IPS-11a (cell line): ENCODE measurements around the gene YAP1.
"Not testable (repeated sequence)": the region's sequence is repeated elsewhere in the genome, so short reads cannot be mapped to it uniquely, and the experiment has no call there.

Experiments used
- H3K4me3 ChIP-seq: one replicate; pipeline ENCODE4 v1.5.1; 2013; ENCODE audit warnings: low read depth, low read length, control low read depth

YAP1 gene

DNA sequence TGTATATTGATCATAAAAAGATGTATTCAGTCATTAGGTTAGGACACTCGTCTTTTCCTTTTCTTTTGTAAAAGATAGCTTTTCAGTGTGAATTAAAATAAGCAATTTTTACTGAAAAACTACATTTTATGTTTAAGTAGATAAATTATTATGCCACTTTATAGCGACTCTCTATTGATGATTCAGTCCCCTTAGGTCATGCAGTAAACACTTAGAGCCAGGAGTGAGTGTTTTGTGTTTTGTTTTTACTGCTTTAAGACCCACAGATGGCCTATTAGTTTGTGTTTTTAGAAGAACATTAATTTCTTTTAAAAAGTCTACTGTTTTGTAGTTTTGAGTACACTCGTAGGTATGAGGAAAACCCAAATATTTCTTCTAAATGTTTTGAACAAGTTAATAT, 86.6 kb downstream of the YAP1 start:
- H3K4me3 ChIP-seq, result no peak overlapping the region

DNA sequence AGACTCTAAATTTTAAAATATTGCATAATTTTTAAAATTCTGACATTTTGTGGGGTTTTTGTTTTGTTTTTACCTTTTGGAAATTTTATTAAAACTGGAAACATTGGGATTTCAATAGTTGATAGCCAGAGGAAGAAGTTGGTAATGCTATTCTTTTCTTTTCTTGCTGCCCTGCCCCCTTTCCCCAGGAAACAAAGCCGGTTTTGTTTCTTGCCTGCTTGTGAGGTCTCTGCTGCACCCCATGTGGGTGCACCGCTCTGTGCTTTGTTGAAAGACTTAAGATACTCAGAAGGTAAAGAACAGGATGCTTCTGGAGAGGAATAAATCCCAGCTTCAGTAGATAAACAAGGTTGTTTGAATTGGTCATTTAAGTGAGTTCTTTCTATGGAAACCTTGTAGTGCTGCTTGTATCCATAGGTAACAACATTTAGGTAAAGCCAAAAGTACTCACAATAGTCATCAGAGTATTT, 87.5 kb downstream of the YAP1 start:
- no peak overlapping the region for H3K4me3 ChIP-seq

DNA sequence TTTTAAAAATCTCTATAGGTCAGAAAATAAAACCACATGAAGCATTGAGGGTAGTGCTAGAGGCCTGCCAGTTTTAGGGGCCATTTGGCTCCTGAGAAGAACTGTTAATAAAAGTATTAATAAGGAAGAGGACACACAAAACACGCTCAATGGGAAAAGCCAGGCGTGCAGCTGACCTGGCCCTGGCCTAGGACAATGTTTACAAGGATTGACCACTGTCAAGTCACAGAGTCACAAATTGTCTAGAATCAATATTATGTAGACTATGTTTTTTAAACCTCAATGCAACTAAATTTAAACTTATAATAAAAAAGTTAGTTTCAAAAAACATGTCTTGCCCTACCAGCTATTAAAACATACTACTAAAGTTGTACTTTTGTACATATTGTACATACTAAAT, 89.4 kb downstream of the YAP1 start:
- H3K4me3 ChIP-seq, result no peak overlapping the region

DNA sequence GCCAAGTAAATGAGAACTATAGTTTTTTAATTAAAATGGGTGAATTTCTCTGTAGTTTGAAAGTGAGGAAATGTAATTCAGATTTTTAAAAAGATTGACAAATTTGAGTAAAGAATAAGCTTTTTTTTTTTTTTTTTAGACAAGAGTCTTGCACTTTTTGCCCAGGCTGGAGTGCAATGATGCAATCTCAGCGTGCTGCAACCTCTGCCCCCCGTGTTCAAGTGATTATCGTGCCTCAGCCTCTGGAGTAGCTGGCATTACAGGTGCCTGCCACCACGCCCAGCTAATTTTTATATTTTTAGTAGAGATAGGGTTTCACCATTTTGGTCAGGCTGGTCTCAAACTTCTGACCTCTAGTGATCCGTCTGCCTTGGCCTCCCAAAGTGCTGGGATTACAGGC, 90.1 kb downstream of the YAP1 start:
- not testable (repeated sequence) for H3K4me3 ChIP-seq

DNA sequence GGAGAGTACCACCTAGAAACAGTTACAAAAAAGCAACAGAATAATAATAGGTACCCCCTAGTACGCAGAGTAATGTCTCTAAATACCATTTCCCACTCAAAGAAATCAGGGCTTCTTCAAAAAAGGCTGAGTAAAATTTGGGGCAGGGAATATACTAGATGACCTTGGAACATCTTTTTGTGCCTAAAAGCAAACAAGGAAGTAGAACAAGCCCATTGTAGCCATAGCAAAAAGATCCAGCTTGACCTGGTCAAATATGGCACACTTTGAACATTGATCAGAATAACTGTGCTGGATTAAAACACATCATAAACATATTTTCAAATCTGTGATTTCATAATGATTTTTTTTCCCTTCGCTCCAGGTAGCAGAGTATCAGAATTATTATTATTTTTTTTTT, 91.5 kb downstream of the YAP1 start:
- H3K4me3 ChIP-seq, result no peak overlapping the region

DNA sequence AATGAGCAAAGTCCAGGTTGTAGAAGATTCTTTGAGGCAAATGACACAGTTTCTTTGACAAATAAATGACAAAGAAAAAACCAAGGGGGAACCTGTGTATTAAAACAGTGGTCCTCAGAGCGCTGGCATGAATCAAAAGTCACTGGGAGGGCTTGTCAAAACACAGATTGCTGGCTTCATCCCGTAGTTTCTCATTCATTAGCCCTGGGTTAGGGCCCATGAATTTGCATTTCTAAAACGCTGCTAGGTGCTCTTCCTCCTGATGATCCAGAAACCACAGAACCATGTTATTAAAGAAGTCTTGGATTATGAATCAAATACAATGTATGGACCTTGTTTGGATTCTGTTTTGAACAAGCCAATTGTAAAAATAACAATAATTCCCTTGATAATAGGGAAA, 92.7 kb downstream of the YAP1 start:
- no peak overlapping the region for H3K4me3 ChIP-seq

DNA sequence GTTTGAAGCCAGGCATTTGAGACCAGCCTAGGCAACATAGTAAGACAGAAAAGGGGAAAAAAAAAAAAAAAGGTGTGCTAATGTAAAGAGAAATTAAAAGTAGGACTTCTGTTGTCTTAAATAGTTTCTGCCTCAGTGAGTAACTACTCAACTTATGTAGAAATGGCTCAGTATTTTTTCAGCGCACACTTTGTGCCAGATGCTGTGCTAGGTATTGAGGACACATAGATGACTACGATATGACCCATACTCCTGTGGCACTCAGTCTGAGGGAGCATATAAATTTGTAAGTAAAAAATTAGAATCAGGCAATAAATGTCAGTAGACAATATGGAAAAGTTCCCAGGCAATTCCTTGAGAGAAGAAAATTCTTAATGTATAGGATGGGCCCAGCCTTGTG, 93.9 kb downstream of the YAP1 start:
- H3K4me3 ChIP-seq, result no peak overlapping the region

DNA sequence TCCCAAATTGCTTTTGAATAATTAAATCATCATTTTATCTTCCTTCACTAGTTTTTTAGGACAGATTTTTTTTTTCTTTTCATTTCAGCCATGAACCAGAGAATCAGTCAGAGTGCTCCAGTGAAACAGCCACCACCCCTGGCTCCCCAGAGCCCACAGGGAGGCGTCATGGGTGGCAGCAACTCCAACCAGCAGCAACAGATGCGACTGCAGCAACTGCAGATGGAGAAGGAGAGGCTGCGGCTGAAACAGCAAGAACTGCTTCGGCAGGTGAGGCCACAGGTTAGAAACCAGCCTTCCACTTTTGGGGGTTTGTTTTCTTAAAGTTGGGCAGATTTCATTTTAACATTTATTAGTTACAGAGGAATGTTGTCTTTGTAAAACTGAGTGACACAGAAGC, 95.6 kb downstream of the YAP1 start:
- no peak overlapping the region for H3K4me3 ChIP-seq

DNA sequence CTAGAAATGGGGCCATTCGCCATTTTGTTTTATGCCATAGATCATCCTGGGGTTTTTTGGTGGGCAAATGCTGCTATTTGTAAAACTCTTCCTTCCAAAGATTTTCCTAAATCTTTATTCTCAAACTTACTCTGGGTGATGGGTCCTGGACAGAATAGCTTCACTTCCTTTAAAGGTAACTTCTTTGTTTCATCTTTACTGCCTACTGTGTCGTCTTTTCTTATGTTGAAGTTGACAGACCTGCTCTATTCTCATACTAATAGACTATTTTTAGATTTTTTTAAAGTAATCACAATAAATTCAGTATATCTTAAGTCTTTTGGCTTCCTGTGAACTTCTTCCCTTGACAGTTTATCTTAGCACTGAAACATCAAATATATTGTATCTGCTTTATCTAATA, 98.6 kb downstream of the YAP1 start:
- no peak overlapping the region for H3K4me3 ChIP-seq

DNA sequence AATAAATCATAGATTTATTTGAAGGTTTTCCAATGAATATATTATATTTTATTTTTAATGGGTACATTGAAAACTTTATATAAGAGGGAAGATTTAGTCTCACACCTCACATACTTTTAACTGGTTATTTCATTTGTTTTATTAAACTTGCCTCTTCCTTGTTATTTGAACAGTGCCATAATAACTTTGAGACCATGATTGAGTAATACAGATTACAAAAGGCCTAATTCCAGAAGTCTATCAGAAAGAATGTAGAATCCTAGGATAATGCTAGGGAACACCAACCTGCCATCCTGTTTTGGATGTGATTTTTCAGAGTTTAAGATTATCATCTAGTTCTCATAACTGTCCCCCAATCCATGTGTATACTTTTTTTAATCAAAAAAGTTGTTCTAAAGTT, 104.4 kb downstream of the YAP1 start:
- no peak overlapping the region for H3K4me3 ChIP-seq

DNA sequence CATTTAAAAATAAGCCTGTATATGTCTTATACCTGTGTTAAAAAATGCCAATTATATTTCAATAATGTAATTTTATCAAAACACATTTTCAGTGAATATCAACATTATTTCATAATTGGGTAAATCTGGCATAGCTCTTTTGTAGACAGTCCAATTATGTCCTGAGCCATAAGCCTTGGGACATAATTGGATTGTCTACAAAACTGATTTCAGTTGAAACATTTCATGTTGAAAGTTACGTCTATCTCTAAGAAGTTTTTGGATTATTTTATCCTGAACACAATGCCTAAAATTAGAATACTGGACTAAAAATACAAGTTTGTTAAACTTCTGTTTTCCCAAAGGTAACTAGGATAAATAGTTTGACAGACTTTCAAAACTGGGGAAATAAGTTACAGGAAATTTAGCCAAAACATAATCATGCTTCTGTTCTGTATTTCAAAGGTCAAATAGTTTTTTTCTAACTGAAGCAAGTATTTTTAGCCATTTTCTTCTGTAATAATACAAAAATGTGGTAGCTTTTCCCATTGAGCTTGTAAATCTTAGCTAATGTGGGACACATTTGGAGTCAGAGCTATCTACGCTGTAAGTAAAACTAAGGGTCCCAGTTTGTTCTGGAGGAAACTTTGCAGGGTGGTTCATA, 106.3 kb downstream of the YAP1 start:
- H3K4me3 ChIP-seq, result no peak overlapping the region

DNA sequence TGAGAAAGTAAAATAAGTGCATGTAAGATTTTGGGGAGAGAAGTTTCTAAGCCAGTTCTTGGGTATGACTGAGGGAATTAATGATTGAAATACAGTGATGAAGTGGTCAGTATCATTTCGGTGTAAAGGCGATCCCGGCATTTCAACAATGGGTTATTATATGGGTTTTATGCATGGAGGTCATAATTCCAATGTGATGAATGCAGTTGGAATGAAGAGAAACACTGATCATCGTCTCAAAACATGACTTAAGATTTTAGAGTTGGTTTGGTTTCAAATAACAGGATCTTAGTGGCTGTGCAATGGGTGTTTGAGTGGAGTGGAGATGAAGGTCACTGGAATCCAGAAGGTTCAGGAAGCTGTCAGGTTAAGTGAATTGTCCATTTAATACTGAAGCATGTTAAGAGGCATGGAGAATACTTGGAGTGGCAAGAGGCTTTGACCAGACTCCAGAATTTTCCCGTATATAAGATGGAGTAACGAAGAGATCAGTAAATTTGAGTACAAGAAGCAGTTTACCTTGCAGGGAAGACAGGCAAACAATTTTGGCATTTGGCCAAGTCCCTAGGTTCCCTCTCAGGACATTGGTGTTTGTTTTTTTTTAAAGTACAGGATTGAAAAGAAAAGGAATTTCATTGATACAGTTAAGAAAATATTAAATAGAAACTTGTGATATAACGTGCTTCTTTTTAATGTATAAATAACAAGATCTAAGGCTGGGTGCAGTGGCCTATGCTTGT, 110.7 kb downstream of the YAP1 start:
- no peak overlapping the region for H3K4me3 ChIP-seq

DNA sequence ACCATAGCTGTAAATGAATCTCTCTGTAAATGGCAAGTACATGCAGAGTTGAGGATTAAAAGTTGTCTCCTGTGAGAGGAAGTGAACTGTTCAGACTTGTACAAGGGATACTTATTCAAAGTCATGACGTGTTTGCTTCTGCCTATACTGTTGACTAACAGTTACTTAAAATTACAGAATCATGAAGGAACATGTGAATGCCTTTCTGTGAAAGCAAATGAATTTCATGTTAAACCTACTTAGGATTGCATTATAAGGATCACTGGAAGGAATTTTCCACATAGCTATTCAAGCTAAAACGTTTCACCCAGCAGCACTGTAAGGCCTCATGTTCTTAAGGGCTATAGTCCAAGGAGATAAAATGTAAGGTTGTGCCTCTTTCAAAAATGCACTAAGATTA, 113.6 kb downstream of the YAP1 start:
- no peak overlapping the region for H3K4me3 ChIP-seq

DNA sequence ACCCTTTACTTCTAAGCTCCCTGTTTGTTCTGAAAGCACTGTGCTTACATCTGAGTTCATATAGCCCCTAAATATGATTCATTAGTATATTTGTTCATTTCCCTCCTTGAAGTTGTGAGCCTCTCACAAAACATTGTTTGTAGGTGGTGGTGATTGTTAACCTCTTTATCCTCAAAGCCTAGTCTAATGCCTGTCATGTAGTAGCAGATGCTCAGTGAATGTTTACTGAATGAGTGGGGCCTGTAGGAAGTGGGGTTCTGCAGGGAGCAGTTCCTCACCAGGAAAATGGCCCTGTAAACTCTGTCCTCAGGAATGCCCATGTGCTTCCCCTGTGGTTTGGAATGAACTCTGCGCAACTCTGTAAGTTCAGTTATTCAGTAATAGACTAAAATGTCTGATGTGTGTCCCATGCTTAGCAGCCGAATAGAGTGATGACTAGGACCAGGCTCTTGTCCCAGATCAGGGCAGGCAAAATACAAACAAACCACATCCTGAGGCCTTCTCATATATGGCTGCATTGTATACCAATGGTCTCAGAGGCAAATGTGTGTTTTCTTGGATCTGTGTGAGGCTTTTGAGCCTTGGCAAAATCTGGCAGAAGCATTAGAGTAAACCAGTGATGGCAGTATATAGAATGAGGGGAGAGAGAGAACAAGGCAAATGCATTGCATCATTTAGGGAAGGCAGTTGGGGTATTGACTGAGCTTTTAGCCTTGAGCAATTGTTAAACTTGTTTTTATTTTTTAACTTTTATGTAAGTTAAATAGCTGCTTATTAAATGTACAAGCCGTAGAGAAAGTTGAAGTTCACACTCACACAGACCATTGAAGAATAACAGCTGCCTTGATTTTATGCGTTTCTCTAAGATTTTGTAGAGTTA, 115.7 kb downstream of the YAP1 start:
- no peak overlapping the region for H3K4me3 ChIP-seq

DNA sequence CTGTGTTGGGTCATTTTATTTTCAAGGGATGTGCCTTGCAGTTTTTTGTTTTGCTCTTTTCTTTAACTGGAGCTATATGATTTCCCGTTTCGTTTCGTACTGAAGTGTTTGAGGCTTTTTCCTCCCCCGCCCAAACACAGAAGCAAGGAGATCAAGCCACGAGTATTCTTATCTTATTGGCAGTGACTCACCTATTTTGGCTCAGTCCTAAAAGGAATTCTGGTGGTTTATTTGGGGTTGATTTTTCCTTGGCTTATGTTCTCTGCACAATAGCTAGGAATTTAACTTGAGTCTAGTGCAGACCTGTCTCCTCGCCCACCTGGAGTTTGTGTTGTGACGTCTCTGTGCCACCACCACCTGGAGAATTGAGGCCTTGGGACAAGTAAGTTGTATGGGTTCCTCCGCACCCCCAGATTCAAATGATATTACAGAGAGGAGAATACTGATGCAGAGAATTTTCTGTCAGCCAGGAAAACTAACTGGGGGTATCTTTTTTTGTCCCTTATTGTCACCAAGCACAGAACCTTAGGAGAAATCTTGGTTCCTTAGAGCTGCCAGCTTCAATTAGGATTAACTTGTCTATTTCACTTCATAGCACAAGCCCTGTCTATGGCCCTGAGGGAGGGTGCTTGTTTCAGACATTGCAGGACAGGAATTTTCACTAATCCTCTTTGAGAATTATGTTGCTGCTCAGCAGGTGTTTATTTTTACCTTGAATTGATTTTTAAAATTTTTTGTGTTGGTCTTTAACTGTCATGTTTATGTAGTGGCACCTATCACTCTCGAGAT, 116.6 kb downstream of the YAP1 start:
- no peak overlapping the region for H3K4me3 ChIP-seq

DNA sequence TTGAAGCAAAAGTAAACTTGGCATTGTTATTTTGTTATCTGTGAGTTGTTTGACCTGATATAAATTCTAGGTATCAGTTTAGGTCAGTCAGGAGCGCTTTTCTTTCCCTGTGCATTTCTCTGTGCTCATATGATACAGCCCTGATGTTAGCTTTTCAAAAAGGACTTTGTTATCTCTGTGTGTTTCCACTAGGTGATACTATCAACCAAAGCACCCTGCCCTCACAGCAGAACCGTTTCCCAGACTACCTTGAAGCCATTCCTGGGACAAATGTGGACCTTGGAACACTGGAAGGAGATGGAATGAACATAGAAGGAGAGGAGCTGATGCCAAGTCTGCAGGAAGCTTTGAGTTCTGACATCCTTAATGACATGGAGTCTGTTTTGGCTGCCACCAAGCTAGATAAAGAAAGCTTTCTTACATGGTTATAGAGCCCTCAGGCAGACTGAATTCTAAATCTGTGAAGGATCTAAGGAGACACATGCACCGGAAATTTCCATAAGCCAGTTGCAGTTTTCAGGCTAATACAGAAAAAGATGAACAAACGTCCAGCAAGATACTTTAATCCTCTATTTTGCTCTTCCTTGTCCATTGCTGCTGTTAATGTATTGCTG, 119.4 kb downstream of the YAP1 start:
- no peak overlapping the region for H3K4me3 ChIP-seq

DNA sequence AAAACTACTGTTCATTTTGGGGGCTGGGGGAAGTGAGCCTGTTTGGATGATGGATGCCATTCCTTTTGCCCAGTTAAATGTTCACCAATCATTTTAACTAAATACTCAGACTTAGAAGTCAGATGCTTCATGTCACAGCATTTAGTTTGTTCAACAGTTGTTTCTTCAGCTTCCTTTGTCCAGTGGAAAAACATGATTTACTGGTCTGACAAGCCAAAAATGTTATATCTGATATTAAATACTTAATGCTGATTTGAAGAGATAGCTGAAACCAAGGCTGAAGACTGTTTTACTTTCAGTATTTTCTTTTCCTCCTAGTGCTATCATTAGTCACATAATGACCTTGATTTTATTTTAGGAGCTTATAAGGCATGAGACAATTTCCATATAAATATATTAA, 119.9 kb downstream of the YAP1 start:
- no peak overlapping the region for H3K4me3 ChIP-seq

DNA sequence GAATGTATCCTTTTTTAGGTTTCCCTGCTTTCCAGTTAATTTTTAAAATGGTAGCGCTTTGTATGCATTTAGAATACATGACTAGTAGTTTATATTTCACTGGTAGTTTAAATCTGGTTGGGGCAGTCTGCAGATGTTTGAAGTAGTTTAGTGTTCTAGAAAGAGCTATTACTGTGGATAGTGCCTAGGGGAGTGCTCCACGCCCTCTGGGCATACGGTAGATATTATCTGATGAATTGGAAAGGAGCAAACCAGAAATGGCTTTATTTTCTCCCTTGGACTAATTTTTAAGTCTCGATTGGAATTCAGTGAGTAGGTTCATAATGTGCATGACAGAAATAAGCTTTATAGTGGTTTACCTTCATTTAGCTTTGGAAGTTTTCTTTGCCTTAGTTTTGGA, 120.7 kb downstream of the YAP1 start:
- no peak overlapping the region for H3K4me3 ChIP-seq

DNA sequence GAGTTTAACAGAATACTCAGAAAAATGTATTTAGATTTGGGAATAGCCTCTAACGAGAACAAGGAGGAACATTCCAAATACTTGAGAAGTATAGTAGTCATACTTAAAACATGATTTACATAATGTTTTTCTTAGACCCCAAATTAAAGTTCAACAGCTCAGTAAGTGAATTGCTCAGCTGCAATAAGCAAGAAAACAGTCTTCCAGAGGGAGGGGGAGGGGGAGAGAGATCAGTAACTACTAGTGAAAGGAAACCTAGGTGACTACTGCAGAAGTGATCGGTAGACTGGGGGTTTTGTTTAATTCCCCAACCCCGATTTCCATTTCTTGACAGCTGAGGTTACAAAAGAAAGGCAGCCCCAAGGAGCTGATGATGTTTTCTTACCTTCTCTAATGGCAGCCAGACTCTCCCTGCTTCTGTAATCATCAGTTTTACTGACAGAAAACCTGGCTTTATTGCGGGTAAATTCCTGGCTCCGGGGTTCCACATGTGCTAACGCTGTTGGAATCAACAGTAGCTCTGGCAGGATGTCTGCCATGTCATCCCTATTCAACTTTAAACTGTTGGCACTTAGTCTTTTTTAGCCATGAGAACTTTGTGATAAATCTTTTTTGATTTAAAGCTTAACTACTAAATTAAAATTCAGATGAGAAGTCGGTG, 124.7 kb downstream of the YAP1 start:
- H3K4me3 ChIP-seq, result no peak overlapping the region

DNA sequence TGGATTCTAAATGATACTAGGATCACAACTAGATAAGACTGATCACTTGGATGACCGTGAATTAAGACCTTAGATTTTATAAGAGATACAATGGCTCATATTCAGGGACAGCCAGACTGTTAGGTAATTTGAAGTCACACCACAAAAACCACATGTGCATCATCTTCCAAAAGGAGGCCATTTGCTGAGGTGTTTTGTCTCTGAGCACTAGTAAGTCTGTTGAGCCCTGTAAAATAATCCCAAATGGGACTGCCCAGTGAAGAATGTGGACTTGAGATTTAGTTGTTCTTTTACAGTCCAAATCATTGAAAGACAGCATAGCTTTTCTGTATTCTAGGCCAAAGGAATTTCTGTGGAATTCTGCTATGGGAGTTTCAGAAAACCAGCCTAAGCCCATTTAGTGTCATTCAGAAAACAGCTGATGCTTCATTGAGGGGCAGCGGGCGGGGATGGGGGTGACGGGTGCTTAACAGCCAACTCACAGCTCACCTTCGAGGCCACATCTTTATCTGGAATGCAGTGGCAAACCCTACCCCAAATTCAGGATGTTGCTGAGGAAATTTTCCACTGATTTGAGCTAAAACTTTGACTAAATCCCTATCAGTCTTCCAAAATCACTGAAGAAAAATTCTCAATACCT, 127.0 kb downstream of the YAP1 start:
- no peak overlapping the region for H3K4me3 ChIP-seq
